WTC11 (cell line): Measurements from ENCODE around the gene TMEM217. TPM values are rescaled to one million over a fixed set of nuclear protein-coding genes. Genes with fewer than 3 reads are reported as not detected.
A peak's percentile ranks its signal among the peaks of the same experiment; 100 is the strongest.

Source experiments
- ATAC-seq: fragments of 200-7000 bp; cut with Tn5 transposase; 2 replicates; pipeline ENCODE4 v1.10.0; 2021; ENCODE audit warnings: mild to moderate bottlenecking, moderate library complexity
- CTCF ChIA-PET: fragments of 300-600 bp; sonication (Branson Sonifier 250); formaldehyde crosslinking; loops from one replicate; lab custom pipeline; 2021; ENCODE audit warnings: antibody characterized with exemption; lab: Charles Lee
- POLR2A ChIA-PET: fragments of 350-600 bp; sonication (Branson Sonifier 250); formaldehyde crosslinking; loops from one replicate; lab custom pipeline; 2021; ENCODE audit warnings: antibody characterized with exemption; lab: Charles Lee
- DNase-seq: peaks from one replicate; pipeline ENCODE4 v3.0.0; 2021; ENCODE audit warnings: low spot score
- H3K27ac Mint-ChIP-seq: 2 replicates; pipeline ENCODE4 v1.8.0; 2021; ENCODE audit warnings: mixed read lengths
- H3K27me3 Mint-ChIP-seq: 2 replicates; pipeline ENCODE4 v1.8.0; 2021; ENCODE audit warnings: low read depth, mild to moderate bottlenecking, moderate library complexity, mixed read lengths
- H3K36me3 Mint-ChIP-seq: 2 replicates; pipeline ENCODE4 v1.8.0; 2021; ENCODE audit warnings: mixed read lengths
- H3K4me1 Mint-ChIP-seq: 2 replicates; pipeline ENCODE4 v1.8.0; 2022; ENCODE audit warnings: mixed read lengths
- H3K4me3 Mint-ChIP-seq: 2 replicates; pipeline ENCODE4 v1.8.0; 2021; ENCODE audit warnings: mild to moderate bottlenecking, moderate library complexity, mixed read lengths
- H3K9me3 Mint-ChIP-seq: 2 replicates; pipeline ENCODE4 v1.8.0; 2021; ENCODE audit warnings: mixed read lengths
- CBFB ChIP-seq: sonication (generic); formaldehyde crosslinking; IDR thresholded peaks from 2 replicates; pipeline ENCODE4 v1.8.1; 2022; ENCODE audit warnings: mild to moderate bottlenecking, low read depth, missing genetic modification reagents
- FOXP1 ChIP-seq: sonication (generic); formaldehyde crosslinking; IDR thresholded peaks from 2 replicates; pipeline ENCODE4 v1.8.0; 2022; ENCODE audit warnings: missing genetic modification reagents, mild to moderate bottlenecking, moderate library complexity, borderline replicate concordance
- GTF2I ChIP-seq: fragments of 250-450 bp; sonication (Bioruptor Pico); conservative IDR thresholded peaks from 2 replicates; pipeline ENCODE4 v1.4.0; 2021; ENCODE audit warnings: mild to moderate bottlenecking
- HMGA2 ChIP-seq: fragments of 250-450 bp; sonication (Bioruptor Pico); IDR thresholded peaks from 2 replicates; pipeline ENCODE4 v1.4.0; 2021; ENCODE audit warnings: mild to moderate bottlenecking, moderate library complexity
- NFYB ChIP-seq: sonication (generic); formaldehyde crosslinking; conservative IDR thresholded peaks from 2 replicates; pipeline ENCODE4 v1.8.0; 2022; ENCODE audit warnings: low read depth, missing genetic modification reagents
- NR3C1 ChIP-seq: sonication (generic); formaldehyde crosslinking; conservative IDR thresholded peaks from 2 replicates; pipeline ENCODE4 v1.8.1; 2023; ENCODE audit warnings: low read depth, mild to moderate bottlenecking, missing genetic modification reagents
- RELA ChIP-seq: sonication (generic); formaldehyde crosslinking; IDR thresholded peaks from 2 replicates; pipeline ENCODE4 v1.8.1; 2022; ENCODE audit warnings: missing genetic modification reagents, mild to moderate bottlenecking, borderline replicate concordance
- TCF7 ChIP-seq: sonication (generic); formaldehyde crosslinking; IDR thresholded peaks from 2 replicates; pipeline ENCODE4 v1.8.0; 2022; ENCODE audit warnings: mild to moderate bottlenecking, low read depth, missing genetic modification reagents, moderate library complexity
- total RNA-seq: library from RNA; stranded (reverse); gene quantifications from 3 replicates; pipeline ENCODE4 v1.2.3, GENCODE V29; 2021
- TF ChIP-seq, protein P1 (sequence below): fragments of 250-450 bp; sonication (Bioruptor Pico); IDR thresholded peaks from 2 replicates; pipeline ENCODE4 v1.8.0; 2021; ENCODE audit warnings: mild to moderate bottlenecking
- TF ChIP-seq, protein P2 (sequence below): fragments of 250-450 bp; sonication (Bioruptor Pico); IDR thresholded peaks from 2 replicates; pipeline ENCODE4 v1.9.0; 2021; ENCODE audit warnings: mild to moderate bottlenecking
- TF ChIP-seq, protein P3 (sequence below): sonication (generic); formaldehyde crosslinking; IDR thresholded peaks from 2 replicates; pipeline ENCODE4 v1.8.1; 2023; ENCODE audit warnings: mild to moderate bottlenecking, missing genetic modification reagents
- TF ChIP-seq, protein P4 (sequence below): sonication (generic); formaldehyde crosslinking; IDR thresholded peaks from 2 replicates; pipeline ENCODE4 v1.8.1; 2023; ENCODE audit warnings: mild to moderate bottlenecking, moderate library complexity, missing genetic modification reagents
- TF ChIP-seq, protein P5 (sequence below): sonication (generic); formaldehyde crosslinking; IDR thresholded peaks from 2 replicates; pipeline ENCODE4 v1.8.1; 2023; ENCODE audit warnings: mild to moderate bottlenecking, missing genetic modification reagents, moderate library complexity
- TF ChIP-seq, protein P6 (sequence below): sonication (generic); formaldehyde crosslinking; IDR thresholded peaks from 2 replicates; pipeline ENCODE4 v1.8.1; 2022; ENCODE audit warnings: missing genetic modification reagents, borderline replicate concordance
- TF ChIP-seq, protein P7 (sequence below): fragments of 250-450 bp; sonication (Bioruptor Pico); IDR thresholded peaks from 2 replicates; pipeline ENCODE4 v2.1.2; 2022; ENCODE audit warnings: mild to moderate bottlenecking, moderate library complexity
- TF ChIP-seq, protein P8 (sequence below): sonication (generic); formaldehyde crosslinking; IDR thresholded peaks from 2 replicates; pipeline ENCODE4 v1.8.0; 2022; ENCODE audit warnings: mild to moderate bottlenecking, missing genetic modification reagents
- TF ChIP-seq, protein P9 (sequence below): fragments of 250-450 bp; sonication (Bioruptor Pico); IDR thresholded peaks from 2 replicates; pipeline ENCODE4 v1.9.0; 2021; ENCODE audit warnings: moderate library complexity, mild to moderate bottlenecking, inconsistent platforms, borderline replicate concordance

Gene TMEM217
- total RNA-seq, 1 experiment from 2014 or later, result 0.61 TPM

DNA sequence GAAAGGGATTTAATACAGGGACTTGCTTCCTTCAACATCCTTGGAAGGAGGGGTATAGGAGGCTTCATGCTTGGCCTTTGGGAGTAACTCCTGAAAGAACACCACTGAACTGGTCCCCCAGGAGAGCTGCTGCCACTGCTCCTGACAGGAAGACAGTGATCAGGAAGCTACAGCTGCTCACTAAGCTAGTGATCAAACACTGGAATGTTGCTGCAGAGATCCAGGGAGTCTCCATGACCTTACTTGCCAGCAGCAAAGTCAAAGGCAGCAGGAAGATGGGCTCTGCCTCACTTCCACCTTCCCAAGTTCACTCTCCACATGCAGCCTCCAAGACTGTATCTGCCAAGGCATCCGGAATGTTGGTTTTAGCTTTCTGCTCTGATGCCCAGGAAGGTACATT, 56.2 kb downstream of the TMEM217 start:
- no peak overlapping the region for H3K4me3 Mint-ChIP-seq
- no peak for DNase-seq
- peak; percentile 22; the same call in 1 of the 2 replicates for ATAC-seq
- H3K27ac Mint-ChIP-seq, result no peak overlapping the region
- POLR2A ChIA-PET, result interaction anchor here (1.0 kb wide), 1 partner anchor 31 kb away, joined by 3 read pairs; no protein-coding TSS in a partner anchor
- CTCF ChIA-PET, result interaction anchor here (0.7 to 20.2 kb wide), 4 partner anchors 8 to 224 kb away, joined by 3 to 537 read pairs (median 5); no protein-coding TSS in a partner anchor
- no peak for TF ChIP-seq HMGA2
- TF ChIP-seq, protein P1, sequence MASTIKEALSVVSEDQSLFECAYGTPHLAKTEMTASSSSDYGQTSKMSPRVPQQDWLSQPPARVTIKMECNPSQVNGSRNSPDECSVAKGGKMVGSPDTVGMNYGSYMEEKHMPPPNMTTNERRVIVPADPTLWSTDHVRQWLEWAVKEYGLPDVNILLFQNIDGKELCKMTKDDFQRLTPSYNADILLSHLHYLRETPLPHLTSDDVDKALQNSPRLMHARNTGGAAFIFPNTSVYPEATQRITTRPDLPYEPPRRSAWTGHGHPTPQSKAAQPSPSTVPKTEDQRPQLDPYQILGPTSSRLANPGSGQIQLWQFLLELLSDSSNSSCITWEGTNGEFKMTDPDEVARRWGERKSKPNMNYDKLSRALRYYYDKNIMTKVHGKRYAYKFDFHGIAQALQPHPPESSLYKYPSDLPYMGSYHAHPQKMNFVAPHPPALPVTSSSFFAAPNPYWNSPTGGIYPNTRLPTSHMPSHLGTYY (CRISPR knock-in tag), result no peak
- no peaks in the 10 kb centered on the region for H3K4me1 Mint-ChIP-seq
- no peaks in the 10 kb centered on the region for H3K9me3 Mint-ChIP-seq
- no peaks in the 10 kb centered on the region for H3K36me3 Mint-ChIP-seq
- no peaks in the 10 kb centered on the region; the same call in 1 of the 2 replicates for H3K27me3 Mint-ChIP-seq

DNA sequence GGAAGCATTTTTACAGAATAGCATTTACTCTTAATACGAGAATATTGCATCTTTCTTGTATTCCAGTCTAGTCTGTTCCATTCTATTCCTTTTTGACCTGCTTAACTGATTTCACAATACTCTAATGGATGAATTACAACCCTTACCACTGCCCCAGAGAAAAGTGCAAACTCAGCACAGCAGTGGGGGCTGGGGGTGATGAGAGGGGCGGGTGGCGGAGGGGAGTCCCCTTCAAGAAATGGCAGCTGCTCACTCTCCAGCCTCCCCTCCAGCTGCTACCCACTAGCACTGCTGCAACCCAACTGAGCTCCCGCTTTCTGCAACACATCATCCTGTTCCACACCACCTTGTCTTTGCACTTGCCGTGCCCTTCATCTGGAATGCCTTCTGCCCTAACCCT, 57.9 kb downstream of the TMEM217 start:
- CTCF ChIA-PET, result interaction anchor here (1.3 to 20.2 kb wide), 3 partner anchors 10 to 177 kb away, joined by 4 to 537 read pairs (median 9); no protein-coding TSS in a partner anchor
- ATAC-seq (no peak), DNase-seq (no peak)
- H3K36me3 Mint-ChIP-seq, result no peaks in the 10 kb centered on the region
- H3K4me1 Mint-ChIP-seq, result no peaks in the 10 kb centered on the region
- H3K27ac Mint-ChIP-seq, result no peak overlapping the region
- H3K4me3 Mint-ChIP-seq, result no peak overlapping the region
- H3K9me3 Mint-ChIP-seq, result no peaks in the 10 kb centered on the region
- POLR2A ChIA-PET, result interaction anchor here (1.0 kb wide), 1 partner anchor 14 kb away, joined by 3 read pairs; no protein-coding TSS in a partner anchor
- TF ChIP-seq, protein P2, sequence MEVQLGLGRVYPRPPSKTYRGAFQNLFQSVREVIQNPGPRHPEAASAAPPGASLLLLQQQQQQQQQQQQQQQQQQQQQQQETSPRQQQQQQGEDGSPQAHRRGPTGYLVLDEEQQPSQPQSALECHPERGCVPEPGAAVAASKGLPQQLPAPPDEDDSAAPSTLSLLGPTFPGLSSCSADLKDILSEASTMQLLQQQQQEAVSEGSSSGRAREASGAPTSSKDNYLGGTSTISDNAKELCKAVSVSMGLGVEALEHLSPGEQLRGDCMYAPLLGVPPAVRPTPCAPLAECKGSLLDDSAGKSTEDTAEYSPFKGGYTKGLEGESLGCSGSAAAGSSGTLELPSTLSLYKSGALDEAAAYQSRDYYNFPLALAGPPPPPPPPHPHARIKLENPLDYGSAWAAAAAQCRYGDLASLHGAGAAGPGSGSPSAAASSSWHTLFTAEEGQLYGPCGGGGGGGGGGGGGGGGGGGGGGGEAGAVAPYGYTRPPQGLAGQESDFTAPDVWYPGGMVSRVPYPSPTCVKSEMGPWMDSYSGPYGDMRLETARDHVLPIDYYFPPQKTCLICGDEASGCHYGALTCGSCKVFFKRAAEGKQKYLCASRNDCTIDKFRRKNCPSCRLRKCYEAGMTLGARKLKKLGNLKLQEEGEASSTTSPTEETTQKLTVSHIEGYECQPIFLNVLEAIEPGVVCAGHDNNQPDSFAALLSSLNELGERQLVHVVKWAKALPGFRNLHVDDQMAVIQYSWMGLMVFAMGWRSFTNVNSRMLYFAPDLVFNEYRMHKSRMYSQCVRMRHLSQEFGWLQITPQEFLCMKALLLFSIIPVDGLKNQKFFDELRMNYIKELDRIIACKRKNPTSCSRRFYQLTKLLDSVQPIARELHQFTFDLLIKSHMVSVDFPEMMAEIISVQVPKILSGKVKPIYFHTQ (CRISPR knock-in tag), result no peak
- TF ChIP-seq, protein P3, sequence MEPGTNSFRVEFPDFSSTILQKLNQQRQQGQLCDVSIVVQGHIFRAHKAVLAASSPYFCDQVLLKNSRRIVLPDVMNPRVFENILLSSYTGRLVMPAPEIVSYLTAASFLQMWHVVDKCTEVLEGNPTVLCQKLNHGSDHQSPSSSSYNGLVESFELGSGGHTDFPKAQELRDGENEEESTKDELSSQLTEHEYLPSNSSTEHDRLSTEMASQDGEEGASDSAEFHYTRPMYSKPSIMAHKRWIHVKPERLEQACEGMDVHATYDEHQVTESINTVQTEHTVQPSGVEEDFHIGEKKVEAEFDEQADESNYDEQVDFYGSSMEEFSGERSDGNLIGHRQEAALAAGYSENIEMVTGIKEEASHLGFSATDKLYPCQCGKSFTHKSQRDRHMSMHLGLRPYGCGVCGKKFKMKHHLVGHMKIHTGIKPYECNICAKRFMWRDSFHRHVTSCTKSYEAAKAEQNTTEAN, result no peak
- TF ChIP-seq, protein P4, sequence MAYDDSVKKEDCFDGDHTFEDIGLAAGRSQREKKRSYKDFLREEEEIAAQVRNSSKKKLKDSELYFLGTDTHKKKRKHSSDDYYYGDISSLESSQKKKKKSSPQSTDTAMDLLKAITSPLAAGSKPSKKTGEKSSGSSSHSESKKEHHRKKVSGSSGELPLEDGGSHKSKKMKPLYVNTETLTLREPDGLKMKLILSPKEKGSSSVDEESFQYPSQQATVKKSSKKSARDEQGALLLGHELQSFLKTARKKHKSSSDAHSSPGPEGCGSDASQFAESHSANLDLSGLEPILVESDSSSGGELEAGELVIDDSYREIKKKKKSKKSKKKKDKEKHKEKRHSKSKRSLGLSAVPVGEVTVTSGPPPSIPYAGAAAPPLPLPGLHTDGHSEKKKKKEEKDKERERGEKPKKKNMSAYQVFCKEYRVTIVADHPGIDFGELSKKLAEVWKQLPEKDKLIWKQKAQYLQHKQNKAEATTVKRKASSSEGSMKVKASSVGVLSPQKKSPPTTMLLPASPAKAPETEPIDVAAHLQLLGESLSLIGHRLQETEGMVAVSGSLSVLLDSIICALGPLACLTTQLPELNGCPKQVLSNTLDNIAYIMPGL (CRISPR knock-in tag), result no peak
- no peak for TF ChIP-seq NFYB (CRISPR knock-in tag)
- TF ChIP-seq, protein P1 (CRISPR knock-in tag), result no peak
- no peak for TF ChIP-seq CBFB
- TF ChIP-seq NR3C1 (CRISPR knock-in tag), result no peak
- TF ChIP-seq RELA (CRISPR knock-in tag), result no peak
- no peak for TF ChIP-seq GTF2I (CRISPR knock-in tag)
- TF ChIP-seq, protein P5, sequence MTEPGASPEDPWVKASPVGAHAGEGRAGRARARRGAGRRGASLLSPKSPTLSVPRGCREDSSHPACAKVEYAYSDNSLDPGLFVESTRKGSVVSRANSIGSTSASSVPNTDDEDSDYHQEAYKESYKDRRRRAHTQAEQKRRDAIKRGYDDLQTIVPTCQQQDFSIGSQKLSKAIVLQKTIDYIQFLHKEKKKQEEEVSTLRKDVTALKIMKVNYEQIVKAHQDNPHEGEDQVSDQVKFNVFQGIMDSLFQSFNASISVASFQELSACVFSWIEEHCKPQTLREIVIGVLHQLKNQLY (CRISPR knock-in tag), result no peak
- TF ChIP-seq, protein P6, sequence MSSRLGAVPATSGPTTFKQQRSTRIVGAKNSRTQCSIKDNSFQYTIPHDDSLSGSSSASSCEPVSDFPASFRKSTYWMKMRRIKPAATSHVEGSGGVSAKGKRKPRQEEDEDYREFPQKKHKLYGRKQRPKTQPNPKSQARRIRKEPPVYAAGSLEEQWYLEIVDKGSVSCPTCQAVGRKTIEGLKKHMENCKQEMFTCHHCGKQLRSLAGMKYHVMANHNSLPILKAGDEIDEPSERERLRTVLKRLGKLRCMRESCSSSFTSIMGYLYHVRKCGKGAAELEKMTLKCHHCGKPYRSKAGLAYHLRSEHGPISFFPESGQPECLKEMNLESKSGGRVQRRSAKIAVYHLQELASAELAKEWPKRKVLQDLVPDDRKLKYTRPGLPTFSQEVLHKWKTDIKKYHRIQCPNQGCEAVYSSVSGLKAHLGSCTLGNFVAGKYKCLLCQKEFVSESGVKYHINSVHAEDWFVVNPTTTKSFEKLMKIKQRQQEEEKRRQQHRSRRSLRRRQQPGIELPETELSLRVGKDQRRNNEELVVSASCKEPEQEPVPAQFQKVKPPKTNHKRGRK (CRISPR knock-in tag), result no peak
- TF ChIP-seq, protein P7, sequence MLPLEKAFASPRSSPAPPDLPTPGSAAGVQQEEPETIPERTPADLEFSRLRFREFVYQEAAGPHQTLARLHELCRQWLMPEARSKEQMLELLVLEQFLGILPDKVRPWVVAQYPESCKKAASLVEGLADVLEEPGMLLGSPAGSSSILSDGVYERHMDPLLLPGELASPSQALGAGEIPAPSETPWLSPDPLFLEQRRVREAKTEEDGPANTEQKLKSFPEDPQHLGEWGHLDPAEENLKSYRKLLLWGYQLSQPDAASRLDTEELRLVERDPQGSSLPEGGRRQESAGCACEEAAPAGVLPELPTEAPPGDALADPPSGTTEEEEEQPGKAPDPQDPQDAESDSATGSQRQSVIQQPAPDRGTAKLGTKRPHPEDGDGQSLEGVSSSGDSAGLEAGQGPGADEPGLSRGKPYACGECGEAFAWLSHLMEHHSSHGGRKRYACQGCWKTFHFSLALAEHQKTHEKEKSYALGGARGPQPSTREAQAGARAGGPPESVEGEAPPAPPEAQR (CRISPR knock-in tag), result no peak
- no peak for TF ChIP-seq FOXP1 (CRISPR knock-in tag)
- TF ChIP-seq, protein P8, sequence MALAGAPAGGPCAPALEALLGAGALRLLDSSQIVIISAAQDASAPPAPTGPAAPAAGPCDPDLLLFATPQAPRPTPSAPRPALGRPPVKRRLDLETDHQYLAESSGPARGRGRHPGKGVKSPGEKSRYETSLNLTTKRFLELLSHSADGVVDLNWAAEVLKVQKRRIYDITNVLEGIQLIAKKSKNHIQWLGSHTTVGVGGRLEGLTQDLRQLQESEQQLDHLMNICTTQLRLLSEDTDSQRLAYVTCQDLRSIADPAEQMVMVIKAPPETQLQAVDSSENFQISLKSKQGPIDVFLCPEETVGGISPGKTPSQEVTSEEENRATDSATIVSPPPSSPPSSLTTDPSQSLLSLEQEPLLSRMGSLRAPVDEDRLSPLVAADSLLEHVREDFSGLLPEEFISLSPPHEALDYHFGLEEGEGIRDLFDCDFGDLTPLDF (CRISPR knock-in tag), result no peak
- TF ChIP-seq, protein P9, sequence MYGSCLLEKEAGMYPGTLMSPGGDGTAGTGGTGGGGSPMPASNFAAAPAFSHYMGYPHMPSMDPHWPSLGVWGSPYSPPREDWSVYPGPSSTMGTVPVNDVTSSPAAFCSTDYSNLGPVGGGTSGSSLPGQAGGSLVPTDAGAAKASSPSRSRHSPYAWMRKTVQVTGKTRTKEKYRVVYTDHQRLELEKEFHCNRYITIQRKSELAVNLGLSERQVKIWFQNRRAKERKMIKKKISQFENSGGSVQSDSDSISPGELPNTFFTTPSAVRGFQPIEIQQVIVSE (CRISPR knock-in tag), result no peak
- TF ChIP-seq TCF7 (CRISPR knock-in tag), result no peak
- TF ChIP-seq, all 79 proteins: peak for 0
- H3K27me3 Mint-ChIP-seq, result no peaks in the 10 kb centered on the region; the same call in 1 of the 2 replicates
